ENCODE data around the gene TRMT5. TPM values are rescaled to one million over a fixed set of nuclear protein-coding genes. Genes with fewer than 3 reads are reported as not detected.

Gene TRMT5
- total and polyA plus RNA-seq, 10 donors = 3.3 to 11.4 (median 5.9) TPM

GRCh38 chr14:60935319-60935718 lies 45.6 kb downstream of the TRMT5 start:
- peaks cover 0 to 3% (median 0%) of the 10 kb centered on the region in 8 donors for H3K9me3 ChIP-seq
- H3K4me3 ChIP-seq = no peak overlapping the region
- no peaks in the 10 kb centered on the region for H3K27me3 ChIP-seq (replicated peaks in 1 of 7)
- intact Hi-C loops (cut with DNase I; ENCODE audit: low total_unique reads) = no loop called here
- no peak overlapping the region for H3K27ac ChIP-seq
- TF ChIP-seq CTCF (IDR thresholded peaks at IDR 0.05 in 8 of 11, conservative IDR thresholded peaks at IDR 0.05 in 3 of 11) = no peak
- TF ChIP-seq POLR2A (IDR thresholded peaks at IDR 0.05) = no peak
- TF ChIP-seq POLR2AphosphoS5 (IDR thresholded peaks at IDR 0.05) = no peak
- no peaks in the 10 kb centered on the region for H3K36me3 ChIP-seq
- H3K4me1 ChIP-seq = no peaks in the 10 kb centered on the region
- DNase-seq = no peak

- H3K4me1 ChIP-seq = no peaks in the 10 kb centered on the region
- H3K36me3 ChIP-seq = no peaks in the 10 kb centered on the region
- no peak for TF ChIP-seq CTCF (IDR thresholded peaks at IDR 0.05 in 8 of 11, conservative IDR thresholded peaks at IDR 0.05 in 3 of 11)
- no peak for TF ChIP-seq POLR2AphosphoS5 (IDR thresholded peaks at IDR 0.05)
- no peak for TF ChIP-seq POLR2A (IDR thresholded peaks at IDR 0.05)
- peaks cover 0 to 3% (median 0%) of the 10 kb centered on the region in 8 donors for H3K9me3 ChIP-seq
- H3K4me3 ChIP-seq = no peak overlapping the region
- DNase-seq = no peak
- 91 to 97% (median 94%) methylated on average over 8 of the region's 8 CpGs for WGBS, 5 donors
- intact Hi-C loops (cut with DNase I; ENCODE audit: low total_unique reads) = no loop called here
- no peak overlapping the region for H3K27ac ChIP-seq
- no peaks in the 10 kb centered on the region for H3K27me3 ChIP-seq (replicated peaks in 1 of 7)
Observed at GRCh38 chr14:60933920-60934655, 46.8 kb downstream of the TRMT5 start.

GRCh38 chr14:60931218-60931617 lies 49.7 kb downstream of the TRMT5 start:
- Histone ChIP-seq H3K9me3 (no peaks in the 10 kb centered on the region), H3K36me3 (no peaks in the 10 kb centered on the region), H3K27ac (no peak overlapping the region), H3K4me3 (no peak overlapping the region), H3K27me3 (replicated peaks in 1 of 7) (no peaks in the 10 kb centered on the region), H3K4me1 (no peaks in the 10 kb centered on the region)
- no peak for TF ChIP-seq POLR2A (IDR thresholded peaks at IDR 0.05)
- TF ChIP-seq POLR2AphosphoS5 (IDR thresholded peaks at IDR 0.05) = no peak
- no peak for TF ChIP-seq CTCF (IDR thresholded peaks at IDR 0.05 in 8 of 11, conservative IDR thresholded peaks at IDR 0.05 in 3 of 11)
- intact Hi-C loops (cut with DNase I; ENCODE audit: low total_unique reads) = no loop called here
- 96 to 100% (median 98%) methylated on average over 1 of the region's 1 CpG for WGBS, 5 donors
- DNase-seq = no peak

DNA sequence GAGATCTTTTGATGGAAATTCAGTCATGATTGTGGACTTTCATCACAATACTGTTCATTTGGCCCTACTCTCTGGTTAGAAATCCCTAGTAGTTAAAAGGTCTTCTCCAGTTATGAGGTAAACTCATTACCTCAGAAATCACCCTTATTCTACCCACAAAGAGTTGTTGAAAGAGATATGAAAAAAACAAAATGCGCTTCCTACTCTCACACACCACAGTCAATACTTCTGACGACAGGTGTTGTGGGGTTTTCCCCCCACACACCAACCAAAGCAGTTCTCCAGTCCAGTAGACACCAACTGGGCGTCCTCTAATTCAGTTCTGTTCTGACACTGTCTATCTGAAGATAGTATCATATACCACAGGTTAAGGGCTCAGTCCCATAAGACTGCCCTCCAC lies 54.9 kb downstream of the TRMT5 start:
- WGBS, 5 donors = 62 to 82% (median 77%) methylated on average over 3 of the region's 3 CpGs
- no peak overlapping the region for H3K27ac ChIP-seq
- H3K36me3 ChIP-seq = no peaks in the 10 kb centered on the region
- H3K9me3 ChIP-seq = no peaks in the 10 kb centered on the region
- no peak for TF ChIP-seq POLR2AphosphoS5 (IDR thresholded peaks at IDR 0.05)
- TF ChIP-seq POLR2A (IDR thresholded peaks at IDR 0.05) = no peak
- no peak for TF ChIP-seq CTCF (IDR thresholded peaks at IDR 0.05 in 8 of 11, conservative IDR thresholded peaks at IDR 0.05 in 3 of 11)
- H3K27me3 ChIP-seq (replicated peaks in 1 of 7) = no peaks in the 10 kb centered on the region
- no peak overlapping the region for H3K4me3 ChIP-seq
- intact Hi-C loops (cut with DNase I; ENCODE audit: low total_unique reads) = no loop called here
- no peak for DNase-seq
- no peaks in the 10 kb centered on the region for H3K4me1 ChIP-seq
